CD4-positive, alpha-beta T cell treated with Interleukin-4 for 4 hours (primary cell): Measurements from ENCODE around the gene GPC5.

Experiments
- DNase-seq: peaks from one replicate; pipeline ENCODE4 v3.0.0-alpha.2; 2020

The GPC5 gene

DNA sequence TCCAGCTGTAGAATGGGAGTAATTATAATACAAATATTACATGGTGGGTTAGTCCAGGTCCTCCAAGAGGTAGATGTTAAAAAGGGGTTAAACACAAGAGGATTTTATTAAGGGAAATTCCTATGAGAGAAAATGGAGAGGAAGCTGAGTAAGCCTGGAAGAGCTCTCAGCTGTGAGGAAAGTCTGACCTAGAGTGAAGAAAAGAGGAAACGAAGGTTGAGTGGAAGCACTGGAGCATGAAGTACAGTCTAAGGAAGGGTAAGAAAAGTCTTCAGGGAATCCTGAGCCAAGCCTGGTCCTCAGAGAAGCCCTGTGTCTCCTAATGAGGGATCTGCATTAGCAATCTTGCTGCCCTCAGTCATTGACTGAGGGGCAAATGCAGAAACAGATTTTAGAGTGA is 506.2 kb downstream of the GPC5 start:
- DNase-seq, result no peak

GRCh38 chr13:91907398-91907797 is 509.0 kb downstream of the GPC5 start:
- no peak for DNase-seq

DNA sequence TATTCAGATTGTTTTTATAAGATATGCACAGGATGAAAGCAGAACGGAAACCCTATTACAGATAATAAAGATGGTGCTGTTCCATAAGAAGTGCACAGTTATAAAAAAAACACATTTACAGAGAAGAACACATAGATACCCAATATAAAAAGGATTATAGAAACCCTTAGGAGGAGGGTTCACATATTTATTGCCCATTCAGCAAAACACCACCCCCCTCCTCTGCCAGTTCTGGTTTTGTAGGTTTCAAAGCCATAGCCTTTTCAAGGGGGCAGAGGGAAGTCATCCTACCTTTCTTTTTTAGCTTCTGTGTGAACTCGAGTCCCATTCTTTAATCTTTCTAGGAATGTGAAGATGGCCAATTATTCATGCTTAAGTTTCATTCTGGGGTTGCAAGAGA is 511.2 kb downstream of the GPC5 start:
- DNase-seq, result no peak

- DNase-seq, result no peak
Measured at GRCh38 chr13:91922969-91923592, 524.7 kb downstream of the GPC5 start.

GRCh38 chr13:91930687-91931086 is 532.3 kb downstream of the GPC5 start:
- DNase-seq, result no peak

- DNase-seq, result no peak
Measured at GRCh38 chr13:91934354-91934753, 535.9 kb downstream of the GPC5 start.

GRCh38 chr13:91946498-91947070 is 548.2 kb downstream of the GPC5 start:
- DNase-seq, result no peak

DNA sequence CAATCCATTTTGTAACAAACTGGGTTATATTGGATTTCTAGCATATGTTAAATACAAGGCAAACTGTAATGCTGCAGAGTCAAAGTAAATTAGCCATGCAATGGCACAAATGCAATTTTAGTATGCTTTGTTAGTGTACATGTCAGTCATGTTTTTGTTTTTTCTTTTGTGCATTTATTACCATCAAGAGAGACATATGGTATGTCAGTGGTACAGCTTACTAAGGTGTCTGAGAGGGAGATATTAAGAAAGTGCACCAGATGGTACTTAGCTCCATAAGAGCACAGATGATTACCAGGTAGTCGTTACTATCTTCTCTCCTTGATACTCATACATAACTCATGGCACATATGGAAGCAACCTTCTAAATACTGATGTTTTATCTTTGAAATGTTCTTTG is 550.3 kb downstream of the GPC5 start:
- no peak for DNase-seq

GRCh38 chr13:91950803-91951202 is 552.4 kb downstream of the GPC5 start:
- DNase-seq, result no peak

DNA sequence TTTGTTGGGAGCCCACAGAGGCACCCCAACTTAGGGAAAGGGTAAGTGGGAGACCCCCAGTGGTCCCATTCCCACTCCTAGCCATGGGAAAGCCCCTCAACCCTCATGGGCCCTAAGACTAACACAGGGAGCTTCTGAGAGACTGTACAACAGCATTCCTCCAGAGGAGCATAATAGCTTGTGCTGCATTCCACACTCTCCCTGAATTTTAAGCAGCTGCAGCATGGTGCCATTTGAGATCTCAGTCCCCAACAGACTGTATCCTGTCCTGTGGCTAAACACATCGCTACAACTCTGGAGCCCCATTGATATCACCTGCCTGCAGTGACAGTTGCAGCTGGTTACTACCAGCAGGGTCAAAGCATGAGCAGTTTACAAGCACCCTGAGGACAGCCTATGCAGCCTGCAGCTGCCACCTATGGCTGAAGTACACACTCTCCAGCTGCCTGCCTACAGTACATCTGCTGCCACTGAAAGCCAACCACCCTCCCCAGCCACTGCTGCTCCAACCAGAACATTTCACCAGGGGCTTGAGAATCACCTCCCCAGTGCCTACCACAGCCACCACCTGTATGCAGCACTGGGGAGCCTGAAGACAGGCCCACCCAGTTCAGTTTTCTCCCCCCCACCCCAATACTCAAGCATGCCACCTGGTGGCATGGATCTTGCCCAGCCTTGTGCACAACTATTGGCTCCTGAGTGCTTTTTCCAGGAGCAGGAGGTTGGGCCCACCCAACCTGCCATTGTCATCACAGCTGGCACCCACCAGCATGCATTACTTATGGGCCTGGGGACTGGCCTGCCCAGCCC is 557.3 kb downstream of the GPC5 start:
- DNase-seq, result no peak

DNA sequence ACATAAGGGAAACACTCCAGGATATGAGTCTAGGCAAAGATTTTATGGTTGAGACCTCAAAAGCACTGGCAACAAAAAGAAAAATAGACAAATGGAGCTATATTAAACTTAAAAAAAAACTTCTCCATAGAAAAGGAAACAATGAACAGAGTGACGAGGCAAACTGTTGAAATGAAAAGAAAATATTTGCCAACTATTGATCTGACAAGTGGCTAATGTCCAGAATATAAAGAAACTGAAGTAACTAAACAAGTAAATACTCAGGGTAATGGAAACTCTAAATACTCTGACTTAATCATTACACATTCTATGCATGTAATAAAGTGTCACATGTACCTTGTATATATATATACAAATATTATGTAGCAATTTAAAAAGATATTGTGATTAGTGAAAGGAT is 562.5 kb downstream of the GPC5 start:
- DNase-seq, result no peak

- DNase-seq, result no peak
Measured at GRCh38 chr13:91962946-91963345, 564.5 kb downstream of the GPC5 start.

DNA sequence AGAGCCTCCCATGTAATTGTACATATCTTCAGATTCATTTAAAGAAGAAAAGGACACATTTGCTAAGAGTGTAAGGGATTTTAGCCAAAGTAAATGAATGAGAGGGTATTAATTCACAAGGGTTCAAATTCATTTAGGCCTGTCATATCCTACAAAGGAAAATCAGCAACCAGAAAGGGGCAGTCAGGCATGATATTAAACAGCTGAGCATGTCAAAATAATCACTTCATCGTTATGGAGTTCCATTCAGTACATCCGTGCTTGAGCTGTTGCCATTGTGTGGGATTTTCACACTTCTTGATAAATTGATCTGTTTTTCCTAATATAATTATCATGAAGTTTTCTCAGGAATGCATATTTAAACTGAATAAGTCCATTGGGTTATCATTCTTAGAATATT is 567.1 kb downstream of the GPC5 start:
- DNase-seq, result no peak

DNA sequence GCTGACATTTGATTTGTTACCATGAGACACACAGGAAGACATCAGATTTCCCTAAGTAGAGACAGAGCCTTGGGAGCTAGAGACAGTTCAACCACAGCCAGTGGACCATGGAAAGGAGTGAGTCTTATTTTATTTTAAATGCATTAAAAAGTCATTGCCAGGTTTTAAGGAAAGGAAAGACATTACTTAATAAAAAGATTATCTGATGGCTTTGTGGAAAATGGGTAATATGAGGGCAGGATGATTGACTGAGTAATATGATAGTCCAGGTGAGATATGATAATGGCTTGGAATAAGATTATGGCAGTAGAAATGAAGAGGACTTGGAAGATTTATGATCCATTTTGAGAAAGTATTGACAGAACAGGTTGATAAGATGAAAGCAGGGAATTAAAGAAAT is 580.1 kb downstream of the GPC5 start:
- no peak for DNase-seq

DNA sequence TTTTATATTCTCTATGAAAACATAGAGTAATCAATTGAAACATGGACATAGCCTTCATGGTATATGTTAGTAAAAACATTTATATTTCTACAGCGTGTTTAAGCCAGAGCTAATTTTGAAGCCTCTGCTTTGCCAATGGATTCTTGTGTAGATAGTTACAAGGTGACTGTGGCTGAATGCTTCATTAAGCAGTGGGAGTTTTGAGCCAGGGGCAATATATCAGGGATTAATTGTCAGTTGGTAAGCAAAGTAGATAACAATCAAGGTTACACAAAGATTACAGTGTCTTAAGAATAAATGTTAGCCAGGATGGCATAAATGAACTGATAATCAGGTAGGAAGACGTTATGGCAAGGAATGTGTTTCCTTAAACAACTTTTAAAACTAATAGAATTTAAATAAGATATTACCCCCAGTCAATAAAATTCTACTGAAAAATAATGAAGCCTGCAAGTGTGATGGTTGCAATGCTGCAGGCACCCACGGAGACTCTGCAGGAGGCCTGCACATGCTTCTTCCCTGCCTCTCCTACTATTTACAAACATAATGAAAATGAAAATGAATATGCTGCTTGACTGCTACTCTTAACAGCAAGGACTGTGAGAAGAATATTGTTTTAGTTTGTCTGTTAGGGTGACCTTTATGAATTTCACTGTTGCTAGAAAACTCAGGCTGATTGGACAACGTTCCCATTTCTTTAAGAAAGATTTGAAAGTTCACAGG is 588.5 kb downstream of the GPC5 start:
- no peak for DNase-seq

DNA sequence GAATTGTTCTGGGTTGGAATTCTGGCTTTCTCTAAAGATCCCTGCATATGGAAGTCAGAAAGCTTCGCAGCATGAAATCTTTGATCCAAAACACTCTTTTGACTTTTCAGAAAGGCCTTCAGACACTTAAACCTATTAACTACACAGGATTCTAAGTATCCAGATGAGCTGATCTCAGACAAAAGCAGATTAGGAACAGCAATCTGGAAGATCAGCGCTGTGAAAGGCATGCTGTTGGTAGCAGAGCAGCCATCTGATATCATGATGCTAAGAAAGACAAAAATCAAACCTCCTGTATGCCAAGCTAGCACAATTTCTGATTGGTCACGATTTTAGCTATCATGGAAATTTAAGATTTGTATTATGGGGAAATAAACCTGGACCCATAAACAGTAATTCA is 589.9 kb downstream of the GPC5 start:
- DNase-seq, result no peak

DNA sequence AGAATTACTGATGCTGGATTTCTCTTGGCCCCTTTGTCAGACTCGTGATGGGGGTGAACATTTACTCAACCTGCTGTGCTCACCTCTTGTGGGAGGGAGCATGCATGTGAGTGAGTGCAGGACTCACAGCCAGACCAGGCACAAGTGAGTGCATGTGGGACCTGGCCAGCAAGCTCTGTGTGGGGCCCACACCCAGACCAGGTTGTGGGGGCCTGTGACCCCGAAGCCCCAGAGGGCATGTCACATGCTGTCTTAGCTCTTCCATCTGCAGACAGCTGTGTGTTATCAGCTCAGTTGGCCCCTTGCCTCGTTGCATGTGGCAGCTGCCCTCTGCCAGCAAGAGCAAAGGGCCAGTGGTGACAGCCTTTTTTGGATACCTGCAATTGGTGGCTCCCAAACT is 614.4 kb downstream of the GPC5 start:
- no peak for DNase-seq

DNA sequence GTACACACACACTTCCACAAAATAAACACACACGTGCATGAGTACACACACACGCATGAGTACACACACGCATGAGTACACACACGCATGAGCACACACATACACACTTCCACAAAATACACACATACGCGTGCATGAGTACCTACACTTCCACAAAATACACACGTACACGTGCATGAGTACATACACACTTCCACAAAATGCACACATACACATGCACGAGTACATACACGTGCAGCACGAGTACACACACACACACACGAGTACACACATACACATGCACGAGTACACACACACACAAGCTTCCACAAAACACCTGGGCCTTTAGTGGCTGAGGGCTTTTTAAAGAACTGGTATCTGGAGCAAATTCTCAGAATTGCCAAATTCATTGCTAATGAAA is 619.3 kb downstream of the GPC5 start:
- DNase-seq, result no peak

GRCh38 chr13:92028695-92029094 is 630.3 kb downstream of the GPC5 start:
- no peak for DNase-seq

DNA sequence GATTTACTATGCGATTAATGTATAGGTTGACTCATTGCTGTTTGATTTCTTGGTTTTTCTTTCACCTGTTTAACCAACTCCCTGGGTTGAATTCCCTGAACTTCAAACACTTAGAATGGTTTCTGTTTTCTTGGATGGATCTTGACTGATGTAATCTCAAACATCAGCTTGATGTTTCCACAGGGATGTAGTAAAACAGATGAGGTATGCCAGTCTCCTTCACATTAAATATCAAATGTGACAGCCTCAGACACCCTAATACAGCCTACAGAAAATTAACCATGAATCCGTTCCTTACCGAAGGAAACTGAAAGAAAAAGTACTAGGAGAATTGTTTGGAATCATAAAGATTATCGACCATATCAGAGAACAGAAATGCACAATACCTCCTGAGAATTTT is 631.2 kb downstream of the GPC5 start:
- DNase-seq, result no peak

GRCh38 chr13:92038905-92039304 is 640.5 kb downstream of the GPC5 start:
- DNase-seq, result no peak

DNA sequence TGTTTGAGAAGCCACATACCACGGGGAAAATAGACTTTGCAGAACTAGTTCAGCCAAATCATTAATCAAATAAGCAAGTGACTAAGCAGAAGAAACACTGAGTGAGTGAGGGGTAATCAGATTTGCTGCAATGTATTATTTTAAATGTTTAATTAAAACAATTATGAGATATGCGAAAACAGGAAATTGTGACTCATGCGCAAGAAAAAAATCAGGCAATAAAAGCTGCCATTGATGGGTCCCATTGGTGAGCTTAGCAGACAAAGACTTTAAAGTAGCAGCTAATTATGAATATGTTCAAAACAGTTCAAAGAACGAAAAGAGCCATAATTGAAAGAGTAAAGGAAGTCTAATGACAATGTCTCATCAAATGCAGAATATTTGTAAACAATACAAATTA is 644.1 kb downstream of the GPC5 start:
- DNase-seq, result no peak

- DNase-seq, result no peak
Measured at GRCh38 chr13:92044351-92044750, 645.9 kb downstream of the GPC5 start.

GRCh38 chr13:92054389-92054788 is 656.0 kb downstream of the GPC5 start:
- DNase-seq, result no peak
